Right lobe of liver (tissue), 6 donors: ENCODE results near the gene B3GNT7. TPM values are rescaled to one million over a fixed set of nuclear protein-coding genes. Genes with fewer than 3 reads are reported as not detected.

Experiments used
- ATAC-seq, 4 donors: fragments of 200-7000 bp; cut with Tn5 transposase; one replicate each; pipeline ENCODE4 v1.9.1; 2020; ENCODE audit warnings: mild to moderate bottlenecking in 4 of 4, moderate library complexity in 4 of 4
- DNase-seq, 3 donors: peaks; one replicate each; pipeline ENCODE4 v3.0.0-alpha.2; 2020
- H3K27ac ChIP-seq, 3 donors: fragments of 200-600 bp; one replicate each; pipeline ENCODE4 v1.8.0; 2022
- H3K27me3 ChIP-seq, 2 donors: fragments of 200-600 bp; one replicate each; pipeline ENCODE4 v1.8.0; 2022
- H3K36me3 ChIP-seq, 4 donors: fragments of 200-600 bp; sonication (generic) in 1 of 4; one replicate each; pipeline versions ENCODE4 v1.5.1 to v1.8.0; 2017 to 2022; ENCODE audit warnings: control low read depth in 1 of 4
- H3K4me1 ChIP-seq, 4 donors: fragments of 200-600 bp; sonication (generic) in 1 of 4; one replicate each; pipeline versions ENCODE4 v1.5.1 to v1.8.0; 2017 to 2022; ENCODE audit warnings: control low read depth in 1 of 4
- H3K4me3 ChIP-seq, 3 donors: fragments of 200-600 bp; one replicate each; pipeline ENCODE4 v1.8.0; 2022
- H3K9me3 ChIP-seq, 4 donors: fragments of 200-600 bp; sonication (generic) in 1 of 4; one replicate each; pipeline versions ENCODE4 v1.5.1 to v1.8.0; 2017 to 2022; ENCODE audit warnings: control low read depth in 1 of 4
- CTCF ChIP-seq, 4 donors: fragments of 200-600 bp in 3 of 4; fragments of 450-650 bp in 1 of 4; IDR thresholded peaks; one replicate each; pipeline versions ENCODE4 v1.5.1 to v1.8.0; 2016 to 2022; ENCODE audit warnings: antibody characterized with exemption in 4 of 4, mild to moderate bottlenecking in 2 of 4
- POLR2A ChIP-seq: fragments of 450-650 bp; IDR thresholded peaks from one replicate; pipeline ENCODE4 v1.6.1; 2017; ENCODE audit warnings: antibody characterized with exemption, mild to moderate bottlenecking
- WGBS: methylation state at CpG from one replicate; pipeline ENCODE4 v1.1.6; 2018; ENCODE audit warnings: low coverage, low lambda C conversion rate; ENCODE audit not compliant: insufficient coverage; ENCODE audit errors: missing lambda C conversion rate; 5-methylcytosine and 5-hydroxymethylcytosine counted together
- intact Hi-C, 2 donors: fragments of 100-400 bp; cut with DNase I; formaldehyde crosslinking; loops; one replicate each; pipeline versions ENCODE4 v1.11.2 to v1.14.1; 2022
- total RNA-seq, 6 experiments: library from RNA; depleted of rRNA in 2 of 6; stranded (reverse); fragments of >200 nt in 2 of 6; fragmentation: NEBNext Ultra II Directional in 3 of 6; extraction: Animal tissue kit (Norgen Biotek cat#: 25700) in 3 of 6; gene quantifications; one replicate each; pipeline versions ENCODE4 v1.1.0 to v1.2.4, GENCODE V29; 2016 to 2023
- donor health status: DM: no; HTN: yes; CAD: no.
- donor health status: DM: no; HTN: no; CAD: no.
- donor health status: DM: no; HTN: no; CAD: no.
- donor health status: DM: no; HTN: yes; CAD: no.
- donor health status: DM: no; HTN: yes; CAD: no.

The B3GNT7 gene
- total RNA-seq, 6 experiments from 2014 or later, result 0.73 to 5.3 (median 0.96) TPM

GRCh38 chr2:231364061-231364460, 31.4 kb upstream of the B3GNT7 start:
- 87% methylated on average over 3 of the region's 5 CpGs for WGBS
- H3K4me1 ChIP-seq, result no peaks in the 10 kb centered on the region
- ATAC-seq (no peak), DNase-seq (peak in 1 of 3 donors; percentile 40)
- H3K27me3 ChIP-seq, result no peaks in the 10 kb centered on the region
- no peaks in the 10 kb centered on the region for H3K36me3 ChIP-seq
- H3K27ac ChIP-seq, result no peak overlapping the region
- TF ChIP-seq POLR2A (no peak), CTCF (IDR thresholded peaks at IDR 0.05) (no peak)
- intact Hi-C loops, result no loop called here
- H3K9me3 ChIP-seq, result no peaks in the 10 kb centered on the region
- H3K4me3 ChIP-seq, result no peak overlapping the region

GRCh38 chr2:231364961-231365810, 30.3 kb upstream of the B3GNT7 start:
- H3K27me3 ChIP-seq, result no peaks in the 10 kb centered on the region
- intact Hi-C loops, result no loop called here
- H3K4me3 ChIP-seq, result no peak overlapping the region
- H3K27ac ChIP-seq, result no peak overlapping the region
- no peaks in the 10 kb centered on the region for H3K4me1 ChIP-seq
- H3K36me3 ChIP-seq, result no peaks in the 10 kb centered on the region
- ATAC-seq (peak; percentile 45 to 65 (median 50)), DNase-seq (peak in 1 of 3 donors; percentile 54)
- no peaks in the 10 kb centered on the region for H3K9me3 ChIP-seq
- 61% methylated on average over 14 of the region's 22 CpGs for WGBS
- TF ChIP-seq CTCF (IDR thresholded peaks at IDR 0.05) (no peak), POLR2A (no peak)

GRCh38 chr2:231367178-231367577, 28.3 kb upstream of the B3GNT7 start:
- H3K9me3 ChIP-seq, result no peaks in the 10 kb centered on the region
- ATAC-seq (no peak), DNase-seq (no peak)
- no peak for TF ChIP-seq POLR2A
- TF ChIP-seq CTCF (IDR thresholded peaks at IDR 0.05), result no peak
- intact Hi-C loops, result no loop called here
- no peak overlapping the region for H3K4me3 ChIP-seq
- no peaks in the 10 kb centered on the region for H3K36me3 ChIP-seq
- H3K4me1 ChIP-seq, result no peaks in the 10 kb centered on the region
- H3K27me3 ChIP-seq, result no peaks in the 10 kb centered on the region
- H3K27ac ChIP-seq, result no peak overlapping the region
- 81% methylated on average over 6 of the region's 8 CpGs for WGBS

- no peaks in the 10 kb centered on the region for H3K9me3 ChIP-seq
- no peak overlapping the region for H3K27ac ChIP-seq
- H3K4me3 ChIP-seq, result no peak overlapping the region
- DNase-seq (peak in 1 of 3 donors; percentile 48), ATAC-seq (no peak)
- no peaks in the 10 kb centered on the region for H3K4me1 ChIP-seq
- no peak for TF ChIP-seq POLR2A
- no peaks in the 10 kb centered on the region for H3K27me3 ChIP-seq
- WGBS, result 75% methylated on average over 5 of the region's 23 CpGs
- H3K36me3 ChIP-seq, result no peaks in the 10 kb centered on the region
- intact Hi-C loops, result no loop called here
Measured at GRCh38 chr2:231369580-231370428, 25.7 kb upstream of the B3GNT7 start.

GRCh38 chr2:231370429-231370748, 25.1 kb upstream of the B3GNT7 start:
- TF ChIP-seq POLR2A (no peak), CTCF (IDR thresholded peaks at IDR 0.05) (no peak)

More at GRCh38 chr2:231370429-231370748, 25.1 kb upstream of the B3GNT7 start:
- DNase-seq (peak in 1 of 3 donors; percentile 42), ATAC-seq (peak in 1 of 4 donors; percentile 9)
- Histone ChIP-seq H3K9me3 (no peaks in the 10 kb centered on the region), H3K36me3 (no peaks in the 10 kb centered on the region), H3K27ac (no peak overlapping the region), H3K27me3 (no peaks in the 10 kb centered on the region), H3K4me1 (no peaks in the 10 kb centered on the region), H3K4me3 (no peak overlapping the region)
- no CpG with 5 or more reads among the region's 6 CpGs for WGBS
- intact Hi-C loops, result no loop called here
